Spleen (tissue), 11 donors: ENCODE data around the gene RPP25L. TPM values are rescaled to one million over a fixed set of nuclear protein-coding genes. Genes with fewer than 3 reads are reported as not detected.

ENCODE experiments used
- DNase-seq: peaks from one replicate; pipeline ENCODE4 v3.0.0-alpha.2; 2020
- H3K27ac ChIP-seq, 8 donors: fragments of 200-600 bp; sonication (generic) in 7 of 8; 1 replicate in 4 of 8; 2 replicates in 4 of 8; pipeline versions ENCODE4 v1.5.0 to v1.8.0; 2016 to 2021; ENCODE audit warnings: inconsistent platforms in 4 of 8, mild to moderate bottlenecking in 4 of 8, moderate library complexity in 1 of 8
- H3K27me3 ChIP-seq, 7 donors: fragments of 200-600 bp; sonication (generic) in 6 of 7; replicated peaks in 1 of 7; 1 replicate in 4 of 7; 2 replicates in 3 of 7; pipeline versions ENCODE4 v1.5.0 to v1.8.0; 2016 to 2021; ENCODE audit warnings: inconsistent platforms in 3 of 7, mild to moderate bottlenecking in 1 of 7
- H3K36me3 ChIP-seq, 6 donors: fragments of 200-600 bp; sonication (generic) in 5 of 6; 1 replicate in 4 of 6; 2 replicates in 2 of 6; pipeline versions ENCODE4 v1.5.0 to v1.8.0; 2016 to 2021; ENCODE audit warnings: inconsistent platforms in 2 of 6
- H3K4me1 ChIP-seq, 6 donors: fragments of 200-600 bp; sonication (generic) in 5 of 6; 1 replicate in 3 of 6; 2 replicates in 3 of 6; pipeline versions ENCODE4 v1.5.0 to v1.8.0; 2016 to 2021; ENCODE audit warnings: inconsistent platforms in 3 of 6
- H3K4me3 ChIP-seq, 8 donors: fragments of 200-600 bp; sonication (generic) in 7 of 8; 1 replicate in 4 of 8; 2 replicates in 4 of 8; pipeline versions ENCODE4 v1.5.0 to v1.8.0; 2016 to 2021; ENCODE audit warnings: inconsistent platforms in 4 of 8, mild to moderate bottlenecking in 4 of 8, moderate library complexity in 2 of 8
- H3K9me3 ChIP-seq, 8 donors: fragments of 200-600 bp; sonication (generic) in 7 of 8; 1 replicate in 4 of 8; 2 replicates in 4 of 8; pipeline versions ENCODE4 v1.5.0 to v1.8.0; 2016 to 2021; ENCODE audit warnings: inconsistent platforms in 4 of 8
- CTCF ChIP-seq, 11 experiments: fragments of 200-600 bp in 7 of 11; fragments of 450-650 bp in 4 of 11; sonication (generic) in 4 of 11; IDR thresholded peaks in 8 of 11; conservative IDR thresholded peaks in 3 of 11; 1 replicate in 7 of 11; 2 replicates in 4 of 11; pipeline versions ENCODE4 v1.4.0 to v1.8.0; 2016 to 2021; ENCODE audit warnings: antibody characterized with exemption in 11 of 11, inconsistent platforms in 4 of 11, mild to moderate bottlenecking in 1 of 11
- POLR2A ChIP-seq, 3 donors: fragments of 450-650 bp; IDR thresholded peaks; one replicate each; pipeline ENCODE4 v1.5.1; 2017; ENCODE audit warnings: antibody characterized with exemption in 3 of 3, mild to moderate bottlenecking in 1 of 3
- POLR2AphosphoS5 ChIP-seq, 3 donors: sonication (generic); formaldehyde crosslinking; IDR thresholded peaks; one replicate each; pipeline ENCODE4 v1.5.1; 2017; ENCODE audit warnings: antibody characterized with exemption in 3 of 3
- WGBS, 5 donors: extraction: QIAGEN DNeasy Blood & Tissue Kit in 3 of 5; methylation state at CpG; one replicate each; pipeline versions ENCODE4 v1.1.5 to v1.1.7; 2013 to 2018; 5-methylcytosine and 5-hydroxymethylcytosine counted together
- intact Hi-C: fragments of 100-400 bp; cut with DNase I; formaldehyde crosslinking; loops from one replicate; pipeline ENCODE4 v1.15.0; 2023; ENCODE audit warnings: low total_unique reads
- polyA plus RNA-seq, 3 donors: library from polyadenylated mRNA; stranded (reverse); fragments of 200-250 nt; gene quantifications; one replicate each; pipeline ENCODE4 v1.2.1, GENCODE V29; 2013
- total RNA-seq, 7 donors: library from RNA; depleted of rRNA in 3 of 7; stranded (reverse); fragments of >200 nt in 3 of 7; fragmentation: NEBNext Ultra II Directional in 4 of 7; extraction: Animal tissue kit (Norgen Biotek cat#: 25700) in 4 of 7; gene quantifications; one replicate each; pipeline versions ENCODE4 v1.1.0 to v1.2.1, GENCODE V29; 2016 to 2021
- donor health status: healthy with polysubstance abuse.
- donor health status: DM: no; HTN: no; CAD: no; lungs with moderate emphysema.
- donor health status: DM: no; HTN: no; CAD: no.
- donor health status: Bipolar disorder and iron deficiency.
- donor health status: healthy.
- donor health status: DM: no; HTN: no; CAD: no.
- donor health status: DM: yes; HTN: yes; CAD: no.

The RPP25L gene
- total and polyA plus RNA-seq, 10 donors: 16.8 to 54.1 (median 26.8) TPM

- peaks cover 0 to 49% (median 37%) of the 10 kb centered on the region in 6 donors for H3K4me1 ChIP-seq
- no peaks in the 10 kb centered on the region for H3K9me3 ChIP-seq
- no peaks in the 10 kb centered on the region for H3K27me3 ChIP-seq
- WGBS, 5 donors: 0 to 1% (median 1%) methylated on average over 32 to 74 of the region's 74 CpGs
- intact Hi-C loops: no loop called here
- peak within 1 kb of the TSS; percentile 66 to 95 (median 72) for H3K4me3 ChIP-seq
- TF ChIP-seq POLR2AphosphoS5 (IDR thresholded peaks at IDR 0.05) (peak; percentile 93 to 95 (median 95)), POLR2A (IDR thresholded peaks at IDR 0.05) (peak in 1 of 3 donors; percentile 72), CTCF (IDR thresholded peaks at IDR 0.05 in 8 of 11, conservative IDR thresholded peaks at IDR 0.05 in 3 of 11) (peak in 7 of 11 experiments; percentile 7 to 20 (median 16))
- DNase-seq: peak; percentile 98
- H3K36me3 ChIP-seq: peaks cover 0 to 13% (median 3%) of the 10 kb centered on the region in 6 donors
- peak within 1 kb of the TSS; percentile 80 to 95 (median 90) for H3K27ac ChIP-seq
These were observed 25.6 kb upstream of the RPP25L start, which contains the start of gene SIGMAR1 for GRCh38 chr9:34637356-34638137. TSS of gene SIGMAR1 (minus strand) at chr9:34637787. CDS start at chr9:34637697, 90 bp downstream.

GRCh38 chr9:34636791-34637355 is 25.0 kb upstream of the RPP25L start:
- 8 to 23% (median 12%) methylated on average over 5 to 23 of the region's 23 CpGs for WGBS, 5 donors

GRCh38 chr9:34635556-34635955 is 23.7 kb upstream of the RPP25L start:
- no peaks in the 10 kb centered on the region for H3K9me3 ChIP-seq
- intact Hi-C loops: no loop called here
- peaks cover 0 to 49% (median 37%) of the 10 kb centered on the region in 6 donors for H3K4me1 ChIP-seq
- peaks cover 0 to 5% (median 2%) of the 10 kb centered on the region in 7 donors for H3K27me3 ChIP-seq
- no peak overlapping the region for H3K4me3 ChIP-seq
- WGBS, 5 donors: 91 to 97% (median 95%) methylated on average over 13 to 14 of the region's 14 CpGs
- TF ChIP-seq POLR2AphosphoS5 (IDR thresholded peaks at IDR 0.05): no peak
- no peak for TF ChIP-seq CTCF (IDR thresholded peaks at IDR 0.05 in 8 of 11, conservative IDR thresholded peaks at IDR 0.05 in 3 of 11)
- no peak for TF ChIP-seq POLR2A (IDR thresholded peaks at IDR 0.05)
- H3K36me3 ChIP-seq: peaks cover 0 to 13% (median 3%) of the 10 kb centered on the region in 6 donors
- H3K27ac ChIP-seq: no peak overlapping the region
- no peak for DNase-seq

More at GRCh38 chr9:34636791-34637355, 25.0 kb upstream of the RPP25L start:
- Histone ChIP-seq H3K27ac (peak overlapping the region; percentile 80 to 95 (median 90)), H3K36me3 (peaks cover 0 to 13% (median 3%) of the 10 kb centered on the region in 6 donors), H3K4me1 (peaks cover 0 to 49% (median 37%) of the 10 kb centered on the region in 6 donors), H3K27me3 (no peaks in the 10 kb centered on the region), H3K9me3 (no peaks in the 10 kb centered on the region), H3K4me3 (peak overlapping the region; percentile 66 to 95 (median 72))
- no peak for TF ChIP-seq POLR2AphosphoS5 (IDR thresholded peaks at IDR 0.05)
- DNase-seq: no peak
- intact Hi-C loops: no loop called here

GRCh38 chr9:34634551-34635248 is 22.8 kb upstream of the RPP25L start:
- H3K27me3 ChIP-seq: peaks cover 0 to 14% (median 6%) of the 10 kb centered on the region in 7 donors
- peaks cover 0 to 13% (median 3%) of the 10 kb centered on the region in 6 donors for H3K36me3 ChIP-seq
- intact Hi-C loops: no loop called here
- DNase-seq: no peak
- TF ChIP-seq POLR2A (IDR thresholded peaks at IDR 0.05) (no peak), CTCF (IDR thresholded peaks at IDR 0.05 in 8 of 11, conservative IDR thresholded peaks at IDR 0.05 in 3 of 11) (no peak), POLR2AphosphoS5 (IDR thresholded peaks at IDR 0.05) (no peak)
- H3K4me1 ChIP-seq: peaks cover 0 to 49% (median 37%) of the 10 kb centered on the region in 6 donors
- H3K27ac ChIP-seq: no peak overlapping the region
- no peak overlapping the region for H3K4me3 ChIP-seq
- H3K9me3 ChIP-seq: no peaks in the 10 kb centered on the region
- WGBS, 5 donors: 64 to 88% (median 83%) methylated on average over 3 of the region's 3 CpGs
